ENCODE measurements around the gene CDC73.
"Not testable (repeated sequence)": the region's sequence is repeated elsewhere in the genome, so short reads cannot be mapped to it uniquely, and the experiment has no call there.

DNA sequence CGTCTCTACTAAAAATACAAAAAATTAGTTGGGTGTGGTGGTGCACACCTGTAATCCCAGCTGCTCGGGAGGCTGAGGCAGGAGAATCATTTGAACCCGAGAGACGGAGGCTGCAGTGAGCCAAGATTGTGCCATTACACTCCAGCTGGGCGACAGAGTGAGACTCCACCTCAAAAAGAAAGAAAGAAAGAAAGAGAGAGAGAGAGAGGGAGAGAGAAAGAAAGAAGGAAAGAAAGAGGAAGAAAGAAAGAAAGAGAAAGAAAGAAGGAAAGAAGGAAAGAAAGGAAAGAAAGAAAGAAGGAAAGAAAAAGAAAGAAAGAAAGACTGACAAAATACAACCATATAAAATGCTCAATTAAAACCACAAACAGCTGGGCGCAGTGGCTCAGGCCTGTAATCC lies 4.7 kb upstream of the CDC73 start:
- TF ChIP-seq, protein P1, sequence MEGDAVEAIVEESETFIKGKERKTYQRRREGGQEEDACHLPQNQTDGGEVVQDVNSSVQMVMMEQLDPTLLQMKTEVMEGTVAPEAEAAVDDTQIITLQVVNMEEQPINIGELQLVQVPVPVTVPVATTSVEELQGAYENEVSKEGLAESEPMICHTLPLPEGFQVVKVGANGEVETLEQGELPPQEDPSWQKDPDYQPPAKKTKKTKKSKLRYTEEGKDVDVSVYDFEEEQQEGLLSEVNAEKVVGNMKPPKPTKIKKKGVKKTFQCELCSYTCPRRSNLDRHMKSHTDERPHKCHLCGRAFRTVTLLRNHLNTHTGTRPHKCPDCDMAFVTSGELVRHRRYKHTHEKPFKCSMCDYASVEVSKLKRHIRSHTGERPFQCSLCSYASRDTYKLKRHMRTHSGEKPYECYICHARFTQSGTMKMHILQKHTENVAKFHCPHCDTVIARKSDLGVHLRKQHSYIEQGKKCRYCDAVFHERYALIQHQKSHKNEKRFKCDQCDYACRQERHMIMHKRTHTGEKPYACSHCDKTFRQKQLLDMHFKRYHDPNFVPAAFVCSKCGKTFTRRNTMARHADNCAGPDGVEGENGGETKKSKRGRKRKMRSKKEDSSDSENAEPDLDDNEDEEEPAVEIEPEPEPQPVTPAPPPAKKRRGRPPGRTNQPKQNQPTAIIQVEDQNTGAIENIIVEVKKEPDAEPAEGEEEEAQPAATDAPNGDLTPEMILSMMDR (IDR thresholded peaks at IDR 0.05), result not testable (repeated sequence)
- not testable (repeated sequence) for TF ChIP-seq POLR2AphosphoS5 (IDR thresholded peaks at IDR 0.05)
